Measurements from ENCODE around the gene VENTX.

VENTX gene

GRCh38 chr10:133267293-133267692 lies 29.6 kb downstream of the VENTX start:
- H3K9me3 ChIP-seq (ENCODE audit: insufficient read depth, low read depth, low read length): no peaks in the 10 kb centered on the region
- H3K27me3 ChIP-seq (ENCODE audit: insufficient read depth, low read length, poor library complexity, severe bottlenecking): no peaks in the 10 kb centered on the region
- H3K9ac ChIP-seq (ENCODE audit: low read depth, low read length, poor library complexity, severe bottlenecking): no peak overlapping the region
- H2AFZ ChIP-seq (ENCODE audit: low read length): no peak overlapping the region
- H3K9me2 ChIP-seq (replicated peaks; ENCODE audit: low read depth, low read length): no peaks in the 10 kb centered on the region
- no peaks in the 10 kb centered on the region for H3K36me3 ChIP-seq (ENCODE audit: insufficient read depth, low read length)
- H4K20me1 ChIP-seq (ENCODE audit: insufficient read depth, low read length, poor library complexity, severe bottlenecking): no peaks in the 10 kb centered on the region
- H3K4me3 ChIP-seq (ENCODE audit: low read length, poor library complexity, severe bottlenecking): no peak overlapping the region
- no peak overlapping the region for H3K4me2 ChIP-seq (ENCODE audit: low read depth, low read length, poor library complexity, severe bottlenecking)
- H3K4me1 ChIP-seq (ENCODE audit: insufficient read depth, low read length, poor library complexity, severe bottlenecking): peaks cover 23% of the 10 kb centered on the region
- no peaks in the 10 kb centered on the region for H3K79me2 ChIP-seq (ENCODE audit: insufficient read depth, low read length)
- no peaks in the 10 kb centered on the region for H3F3A ChIP-seq (ENCODE audit: low read depth)
- TF ChIP-seq EZH2phosphoT487 (IDR thresholded peaks at IDR 0.05; ENCODE audit: borderline replicate concordance) (no peak), CTCF (conservative IDR thresholded peaks at IDR 0.05; ENCODE audit: low read length) (no peak)

GRCh38 chr10:133267829-133268228 lies 30.2 kb downstream of the VENTX start:
- H3K4me2 ChIP-seq (ENCODE audit: low read depth, low read length, poor library complexity, severe bottlenecking): no peak overlapping the region
- no peaks in the 10 kb centered on the region for H3K9me3 ChIP-seq (ENCODE audit: insufficient read depth, low read depth, low read length)
- H3F3A ChIP-seq (ENCODE audit: low read depth): no peaks in the 10 kb centered on the region
- no peaks in the 10 kb centered on the region for H3K36me3 ChIP-seq (ENCODE audit: insufficient read depth, low read length)
- TF ChIP-seq EZH2phosphoT487 (IDR thresholded peaks at IDR 0.05; ENCODE audit: borderline replicate concordance): no peak
- no peak for TF ChIP-seq CTCF (conservative IDR thresholded peaks at IDR 0.05; ENCODE audit: low read length)
- H3K4me1 ChIP-seq (ENCODE audit: insufficient read depth, low read length, poor library complexity, severe bottlenecking): peaks cover 18% of the 10 kb centered on the region
- no peak overlapping the region for H3K9ac ChIP-seq (ENCODE audit: low read depth, low read length, poor library complexity, severe bottlenecking)
- no peaks in the 10 kb centered on the region for H3K79me2 ChIP-seq (ENCODE audit: insufficient read depth, low read length)
- H3K27me3 ChIP-seq (ENCODE audit: insufficient read depth, low read length, poor library complexity, severe bottlenecking): no peaks in the 10 kb centered on the region
- no peak overlapping the region for H2AFZ ChIP-seq (ENCODE audit: low read length)
- no peaks in the 10 kb centered on the region for H3K9me2 ChIP-seq (replicated peaks; ENCODE audit: low read depth, low read length)
- no peaks in the 10 kb centered on the region for H4K20me1 ChIP-seq (ENCODE audit: insufficient read depth, low read length, poor library complexity, severe bottlenecking)
- no peak overlapping the region for H3K4me3 ChIP-seq (ENCODE audit: low read length, poor library complexity, severe bottlenecking)

GRCh38 chr10:133268532-133268931 lies 30.9 kb downstream of the VENTX start:
- H3K36me3 ChIP-seq (ENCODE audit: insufficient read depth, low read length): no peaks in the 10 kb centered on the region
- no peaks in the 10 kb centered on the region for H4K20me1 ChIP-seq (ENCODE audit: insufficient read depth, low read length, poor library complexity, severe bottlenecking)
- H3K4me1 ChIP-seq (ENCODE audit: insufficient read depth, low read length, poor library complexity, severe bottlenecking): peaks cover 11% of the 10 kb centered on the region
- H3K27me3 ChIP-seq (ENCODE audit: insufficient read depth, low read length, poor library complexity, severe bottlenecking): no peaks in the 10 kb centered on the region
- no peak overlapping the region for H3K4me2 ChIP-seq (ENCODE audit: low read depth, low read length, poor library complexity, severe bottlenecking)
- no peak overlapping the region for H2AFZ ChIP-seq (ENCODE audit: low read length)
- H3K9ac ChIP-seq (ENCODE audit: low read depth, low read length, poor library complexity, severe bottlenecking): no peak overlapping the region
- no peaks in the 10 kb centered on the region for H3K9me3 ChIP-seq (ENCODE audit: insufficient read depth, low read depth, low read length)
- H3K9me2 ChIP-seq (replicated peaks; ENCODE audit: low read depth, low read length): no peaks in the 10 kb centered on the region
- no peaks in the 10 kb centered on the region for H3F3A ChIP-seq (ENCODE audit: low read depth)
- H3K79me2 ChIP-seq (ENCODE audit: insufficient read depth, low read length): no peaks in the 10 kb centered on the region
- no peak for TF ChIP-seq CTCF (conservative IDR thresholded peaks at IDR 0.05; ENCODE audit: low read length)
- H3K4me3 ChIP-seq (ENCODE audit: low read length, poor library complexity, severe bottlenecking): no peak overlapping the region

Data from Loucy (cell line).